Neural progenitor cell (in vitro differentiated cells): ENCODE measurements around the gene GRID1.
"Not testable (repeated sequence)": the region's sequence is repeated elsewhere in the genome, so short reads cannot be mapped to it uniquely, and the experiment has no call there.

Experiments
- EZH2 ChIP-seq: fragments of 200-600 bp; sonication (generic); IDR thresholded peaks from 2 replicates; pipeline ENCODE4 v1.6.1; 2017; ENCODE audit warnings: antibody characterized with exemption, mild to moderate bottlenecking, moderate library complexity
- EZH2phosphoT487 ChIP-seq: fragments of 200-600 bp; sonication (generic); IDR thresholded peaks from 2 replicates; pipeline ENCODE4 v1.6.1; 2017; ENCODE audit warnings: antibody characterized with exemption
- TF ChIP-seq, protein P1 (sequence below): fragments of 200-600 bp; sonication (generic); IDR thresholded peaks from 2 replicates; pipeline ENCODE4 v1.5.1; 2017; ENCODE audit warnings: antibody characterized with exemption, mild to moderate bottlenecking

GRCh38 chr10:86175476-86175875 is 191.1 kb downstream of the GRID1 start:
- TF ChIP-seq, protein P1, sequence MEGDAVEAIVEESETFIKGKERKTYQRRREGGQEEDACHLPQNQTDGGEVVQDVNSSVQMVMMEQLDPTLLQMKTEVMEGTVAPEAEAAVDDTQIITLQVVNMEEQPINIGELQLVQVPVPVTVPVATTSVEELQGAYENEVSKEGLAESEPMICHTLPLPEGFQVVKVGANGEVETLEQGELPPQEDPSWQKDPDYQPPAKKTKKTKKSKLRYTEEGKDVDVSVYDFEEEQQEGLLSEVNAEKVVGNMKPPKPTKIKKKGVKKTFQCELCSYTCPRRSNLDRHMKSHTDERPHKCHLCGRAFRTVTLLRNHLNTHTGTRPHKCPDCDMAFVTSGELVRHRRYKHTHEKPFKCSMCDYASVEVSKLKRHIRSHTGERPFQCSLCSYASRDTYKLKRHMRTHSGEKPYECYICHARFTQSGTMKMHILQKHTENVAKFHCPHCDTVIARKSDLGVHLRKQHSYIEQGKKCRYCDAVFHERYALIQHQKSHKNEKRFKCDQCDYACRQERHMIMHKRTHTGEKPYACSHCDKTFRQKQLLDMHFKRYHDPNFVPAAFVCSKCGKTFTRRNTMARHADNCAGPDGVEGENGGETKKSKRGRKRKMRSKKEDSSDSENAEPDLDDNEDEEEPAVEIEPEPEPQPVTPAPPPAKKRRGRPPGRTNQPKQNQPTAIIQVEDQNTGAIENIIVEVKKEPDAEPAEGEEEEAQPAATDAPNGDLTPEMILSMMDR = not testable (repeated sequence)
- TF ChIP-seq EZH2, EZH2phosphoT487: not testable (repeated sequence)
